ENCODE data around the gene TSPAN19.

DNA sequence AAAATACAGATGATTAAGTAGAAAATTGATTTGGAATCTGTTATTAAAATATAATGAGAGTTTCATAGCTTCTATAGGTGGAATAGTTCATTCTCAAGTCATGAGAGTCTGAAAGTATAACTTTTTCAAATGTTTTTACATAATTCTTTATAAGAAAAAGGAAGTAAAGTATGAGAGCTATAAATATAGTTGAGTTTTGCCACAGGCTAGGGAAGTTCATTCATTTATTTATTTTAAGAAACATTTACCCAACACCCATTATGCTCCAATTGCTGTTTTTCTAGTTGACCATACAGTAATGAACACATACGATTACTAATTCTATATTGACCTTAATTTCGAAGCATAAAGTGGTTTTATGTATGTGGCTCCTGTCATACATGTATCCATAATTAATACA, 24.8 kb upstream of the TSPAN19 start:
- TF ChIP-seq USF1 (IDR thresholded peaks at IDR 0.05) (no peak), ZBTB7A (IDR thresholded peaks at IDR 0.05; ENCODE audit: low read depth) (no peak), CREB1 (IDR thresholded peaks at IDR 0.05; ENCODE audit: low read depth) (no peak), RAD21 (IDR thresholded peaks at IDR 0.05; ENCODE audit: low read depth) (no peak), YY1 (IDR thresholded peaks at IDR 0.05; ENCODE audit: low read depth) (no peak), TAF1 (IDR thresholded peaks at IDR 0.05; ENCODE audit: low read depth) (no peak), TEAD4 (IDR thresholded peaks at IDR 0.05) (no peak), FOXM1 (IDR thresholded peaks at IDR 0.05; ENCODE audit: borderline replicate concordance, low read depth) (no peak), EP300 (IDR thresholded peaks at IDR 0.05; ENCODE audit: borderline replicate concordance) (no peak), REST (IDR thresholded peaks at IDR 0.05; ENCODE audit: low read depth) (no peak), CEBPB (IDR thresholded peaks at IDR 0.05) (no peak), NFIC (IDR thresholded peaks at IDR 0.05) (no peak), TCF12 (IDR thresholded peaks at IDR 0.05; ENCODE audit: low read depth) (no peak)
- TF ChIP-seq, protein P1, sequence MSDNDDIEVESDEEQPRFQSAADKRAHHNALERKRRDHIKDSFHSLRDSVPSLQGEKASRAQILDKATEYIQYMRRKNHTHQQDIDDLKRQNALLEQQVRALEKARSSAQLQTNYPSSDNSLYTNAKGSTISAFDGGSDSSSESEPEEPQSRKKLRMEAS (IDR thresholded peaks at IDR 0.05): no peak

All from Ishikawa (cell line).